Natural killer cell (primary cell): ENCODE data around the gene LRP6. TPM values are rescaled to one million over a fixed set of nuclear protein-coding genes. Genes with fewer than 3 reads are reported as not detected.

Experiments used
- ATAC-seq, 3 donors: fragments of 150-1000 bp in 2 of 3; fragments of 200-7000 bp in 1 of 3; cut with Tn5 transposase; 1 replicate in 1 of 3; 2 replicates in 2 of 3; pipeline ENCODE4 v1.10.0; 2021; ENCODE audit warnings: mild to moderate bottlenecking in 2 of 3, moderate library complexity in 2 of 3
- DNase-seq, 2 donors: peaks; one replicate each; pipeline versions ENCODE4 v3.0.0 to v3.0.0-alpha.2; 2013 to 2021; ENCODE audit warnings: mixed read lengths in 1 of 2
- H3K27ac ChIP-seq: one replicate; pipeline ENCODE4 v1.5.1; 2013; ENCODE audit warnings: mild to moderate bottlenecking, low read length
- H3K27me3 ChIP-seq: one replicate; pipeline ENCODE4 v1.6.1; 2013; ENCODE audit warnings: low read length; ENCODE audit not compliant: control insufficient read depth, insufficient read depth
- H3K36me3 ChIP-seq: one replicate; pipeline ENCODE4 v1.6.1; 2013; ENCODE audit warnings: low read length; ENCODE audit not compliant: control insufficient read depth, insufficient read depth
- H3K4me1 ChIP-seq: one replicate; pipeline ENCODE4 v1.6.1; 2013; ENCODE audit warnings: low read length; ENCODE audit not compliant: control insufficient read depth, insufficient read depth
- H3K4me3 ChIP-seq: one replicate; pipeline ENCODE4 v1.5.1; 2013; ENCODE audit warnings: low read length
- H3K9me3 ChIP-seq: one replicate; pipeline ENCODE4 v1.6.1; 2013; ENCODE audit warnings: low read length; ENCODE audit not compliant: control insufficient read depth, insufficient read depth
- H3K27ac Mint-ChIP-seq, 2 donors: one replicate each; pipeline ENCODE4 v1.8.0; 2022; ENCODE audit warnings: mild to moderate bottlenecking in 2 of 2, mixed read lengths in 2 of 2, moderate library complexity in 1 of 2
- H3K27me3 Mint-ChIP-seq, 2 donors: one replicate each; pipeline ENCODE4 v1.8.0; 2022; ENCODE audit warnings: low read depth in 2 of 2, mixed read lengths in 2 of 2
- H3K36me3 Mint-ChIP-seq: one replicate; pipeline ENCODE4 v1.8.0; 2022; ENCODE audit warnings: mixed read lengths
- H3K4me1 Mint-ChIP-seq, 2 donors: one replicate each; pipeline ENCODE4 v1.8.0; 2022; ENCODE audit warnings: mixed read lengths in 2 of 2
- H3K4me3 Mint-ChIP-seq: one replicate; pipeline ENCODE4 v1.8.0; 2022; ENCODE audit warnings: mild to moderate bottlenecking, moderate library complexity, mixed read lengths
- H3K9me3 Mint-ChIP-seq, 2 donors: one replicate each; pipeline ENCODE4 v1.8.0; 2022; ENCODE audit warnings: mixed read lengths in 2 of 2
- WGBS: methylation state at CpG from one replicate; pipeline ENCODE4 v1.1.7; 2013; ENCODE audit warnings: missing lambda C conversion rate; ENCODE audit not compliant: insufficient coverage; 5-methylcytosine and 5-hydroxymethylcytosine counted together
- intact Hi-C: fragments of 100-400 bp; cut with micrococcal nuclease; formaldehyde crosslinking; loops from one replicate; pipeline ENCODE4 v1.14.2; 2022
- total RNA-seq, 4 donors: library from RNA; stranded (reverse); fragments of 120-200 nt in 1 of 4; gene quantifications; one replicate each; pipeline versions ENCODE4 v1.2.3 to v1.2.4, GENCODE V29; 2013 to 2022
- TF ChIP-seq, protein P1 (sequence below): fragments of 200-600 bp; IDR thresholded peaks from one replicate; pipeline ENCODE4 v1.8.0; 2022; ENCODE audit warnings: antibody characterized with exemption

Gene LRP6
- total RNA-seq, 3 donors from 2014 or later (not counting 1 experiment from before 2014, with no cell fraction given): 0.05 to 0.33 TPM; not detected in 1

- Mint-ChIP-seq H3K4me1 (no peaks in the 10 kb centered on the region), H3K36me3 (no peaks in the 10 kb centered on the region), H3K27me3 (peaks cover 17 to 34% of the 10 kb centered on the region in 2 donors), H3K27ac (no peak overlapping the region), H3K9me3 (no peaks in the 10 kb centered on the region), H3K4me3 (no peak overlapping the region)
- intact Hi-C loops: loop anchor here (10.0 kb wide), 1 partner anchor 247 kb away; no protein-coding TSS in a partner anchor
- TF ChIP-seq, protein P1, sequence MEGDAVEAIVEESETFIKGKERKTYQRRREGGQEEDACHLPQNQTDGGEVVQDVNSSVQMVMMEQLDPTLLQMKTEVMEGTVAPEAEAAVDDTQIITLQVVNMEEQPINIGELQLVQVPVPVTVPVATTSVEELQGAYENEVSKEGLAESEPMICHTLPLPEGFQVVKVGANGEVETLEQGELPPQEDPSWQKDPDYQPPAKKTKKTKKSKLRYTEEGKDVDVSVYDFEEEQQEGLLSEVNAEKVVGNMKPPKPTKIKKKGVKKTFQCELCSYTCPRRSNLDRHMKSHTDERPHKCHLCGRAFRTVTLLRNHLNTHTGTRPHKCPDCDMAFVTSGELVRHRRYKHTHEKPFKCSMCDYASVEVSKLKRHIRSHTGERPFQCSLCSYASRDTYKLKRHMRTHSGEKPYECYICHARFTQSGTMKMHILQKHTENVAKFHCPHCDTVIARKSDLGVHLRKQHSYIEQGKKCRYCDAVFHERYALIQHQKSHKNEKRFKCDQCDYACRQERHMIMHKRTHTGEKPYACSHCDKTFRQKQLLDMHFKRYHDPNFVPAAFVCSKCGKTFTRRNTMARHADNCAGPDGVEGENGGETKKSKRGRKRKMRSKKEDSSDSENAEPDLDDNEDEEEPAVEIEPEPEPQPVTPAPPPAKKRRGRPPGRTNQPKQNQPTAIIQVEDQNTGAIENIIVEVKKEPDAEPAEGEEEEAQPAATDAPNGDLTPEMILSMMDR: no peak
- Histone ChIP-seq H3K36me3 (no peaks in the 10 kb centered on the region), H3K4me3 (no peak overlapping the region), H3K27me3 (no peaks in the 10 kb centered on the region), H3K27ac (no peak overlapping the region), H3K9me3 (no peaks in the 10 kb centered on the region), H3K4me1 (no peaks in the 10 kb centered on the region)
- no peak for DNase-seq
- no peak for ATAC-seq
- 100% methylated on average over 2 of the region's 2 CpGs for WGBS
These were observed 179.2 kb downstream of the LRP6 start for GRCh38 chr12:12087693-12088034.

DNA sequence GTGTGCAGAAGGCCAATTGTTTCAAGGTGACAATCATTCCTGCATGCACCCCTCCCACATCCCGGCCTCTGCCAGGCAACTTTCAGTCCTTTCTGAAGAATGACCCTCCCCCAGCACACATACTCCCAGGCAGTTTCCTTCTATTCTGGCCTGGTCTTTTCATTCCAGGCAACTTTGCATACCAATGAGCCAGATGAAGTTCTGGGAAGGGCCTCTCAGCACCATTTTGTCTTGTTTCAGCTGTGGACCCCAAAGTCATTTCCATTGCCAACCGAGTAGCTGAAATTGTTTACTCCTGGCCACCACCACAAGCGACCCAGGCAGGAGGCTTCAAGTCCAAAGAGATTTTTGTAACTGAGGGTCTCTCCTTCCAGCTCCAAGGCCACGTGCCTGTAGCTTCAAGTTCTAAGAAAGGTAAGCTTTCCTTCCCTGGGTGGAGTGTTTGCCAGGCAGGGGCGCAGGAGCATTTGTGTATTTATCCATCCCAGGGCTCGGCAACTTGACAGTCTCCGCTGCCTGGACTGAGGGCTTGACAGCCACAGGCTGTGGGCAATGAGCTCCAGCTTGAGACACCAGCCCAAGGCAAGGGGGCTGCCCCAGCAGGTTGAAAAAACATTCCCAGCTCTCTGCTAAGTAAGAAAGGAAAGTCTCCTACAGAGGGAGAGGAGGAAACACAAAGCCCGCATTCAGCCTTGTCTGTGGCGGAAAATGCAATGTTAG, 179.7 kb downstream of the LRP6 start:
- Mint-ChIP-seq H3K27me3 (peaks cover 17 to 34% of the 10 kb centered on the region in 2 donors), H3K9me3 (no peaks in the 10 kb centered on the region), H3K36me3 (no peaks in the 10 kb centered on the region), H3K4me3 (no peak overlapping the region), H3K4me1 (no peaks in the 10 kb centered on the region), H3K27ac (no peak overlapping the region)
- Histone ChIP-seq H3K36me3 (no peaks in the 10 kb centered on the region), H3K27me3 (no peaks in the 10 kb centered on the region), H3K4me1 (no peaks in the 10 kb centered on the region), H3K27ac (no peak overlapping the region), H3K4me3 (no peak overlapping the region), H3K9me3 (no peaks in the 10 kb centered on the region)
- TF ChIP-seq, protein P1: no peak
- intact Hi-C loops: loop anchor here (10.0 kb wide), 1 partner anchor 248 kb away; no protein-coding TSS in a partner anchor
- no peak for ATAC-seq
- DNase-seq: no peak
- WGBS: 82% methylated on average over 9 of the region's 9 CpGs

- H3K36me3 Mint-ChIP-seq: no peaks in the 10 kb centered on the region
- intact Hi-C loops: loop anchor here (10.0 kb wide), 1 partner anchor 248 kb away; no protein-coding TSS in a partner anchor
These were observed 180.5 kb downstream of the LRP6 start for GRCh38 chr12:12086362-12086761.

More at GRCh38 chr12:12086362-12086761, 180.5 kb downstream of the LRP6 start:
- no peak overlapping the region for H3K27ac Mint-ChIP-seq
- H3K4me1 Mint-ChIP-seq: no peaks in the 10 kb centered on the region
- peaks cover 14 to 29% of the 10 kb centered on the region in 2 donors for H3K27me3 Mint-ChIP-seq
- Histone ChIP-seq H3K27me3 (no peaks in the 10 kb centered on the region), H3K9me3 (no peaks in the 10 kb centered on the region), H3K27ac (no peak overlapping the region), H3K4me1 (no peaks in the 10 kb centered on the region), H3K36me3 (no peaks in the 10 kb centered on the region), H3K4me3 (no peak overlapping the region)
- WGBS: 84% methylated on average over 5 of the region's 5 CpGs
- DNase-seq: no peak
- TF ChIP-seq, protein P1: no peak
- H3K4me3 Mint-ChIP-seq: no peak overlapping the region
- ATAC-seq: no peak
- no peaks in the 10 kb centered on the region for H3K9me3 Mint-ChIP-seq
